ENCODE results near the gene BRD3OS.
"Not testable (repeated sequence)": the region's sequence is repeated elsewhere in the genome, so short reads cannot be mapped to it uniquely, and the experiment has no call there.

The BRD3OS gene

GRCh38 chr9:133981589-133981957, 43.7 kb upstream of the BRD3OS start:
- no peaks in the 10 kb centered on the region for H3K36me3 ChIP-seq (ENCODE audit: insufficient read depth, low read depth, low read length)
- H3K27ac ChIP-seq (ENCODE audit: low read length), result no peak overlapping the region
- no peak overlapping the region for H3K4me3 ChIP-seq (ENCODE audit: low read length)
- no peaks in the 10 kb centered on the region for H3K27me3 ChIP-seq (ENCODE audit: insufficient read depth, low read length)
- no peak overlapping the region for H3K9ac ChIP-seq (ENCODE audit: low read depth, low read length)
- no peaks in the 10 kb centered on the region; the same call in 1 of the 2 replicates for H3K4me1 ChIP-seq (ENCODE audit: insufficient read depth, low read length)
- no peaks in the 10 kb centered on the region for H3K9me3 ChIP-seq (ENCODE audit: insufficient read depth, low read depth, low read length)

- H3K4me1 ChIP-seq (ENCODE audit: insufficient read depth, low read length), result no peaks in the 10 kb centered on the region; the same call in 1 of the 2 replicates
- H3K9ac ChIP-seq (ENCODE audit: low read depth, low read length), result no peak overlapping the region
- no peaks in the 10 kb centered on the region for H3K9me3 ChIP-seq (ENCODE audit: insufficient read depth, low read depth, low read length)
- H3K27ac ChIP-seq (ENCODE audit: low read length), result no peak overlapping the region
- H3K4me3 ChIP-seq (ENCODE audit: low read length), result no peak overlapping the region
- H3K27me3 ChIP-seq (ENCODE audit: insufficient read depth, low read length), result no peaks in the 10 kb centered on the region
- H3K36me3 ChIP-seq (ENCODE audit: insufficient read depth, low read depth, low read length), result no peaks in the 10 kb centered on the region
Measured at GRCh38 chr9:133981958-133982681, 43.2 kb upstream of the BRD3OS start.

DNA sequence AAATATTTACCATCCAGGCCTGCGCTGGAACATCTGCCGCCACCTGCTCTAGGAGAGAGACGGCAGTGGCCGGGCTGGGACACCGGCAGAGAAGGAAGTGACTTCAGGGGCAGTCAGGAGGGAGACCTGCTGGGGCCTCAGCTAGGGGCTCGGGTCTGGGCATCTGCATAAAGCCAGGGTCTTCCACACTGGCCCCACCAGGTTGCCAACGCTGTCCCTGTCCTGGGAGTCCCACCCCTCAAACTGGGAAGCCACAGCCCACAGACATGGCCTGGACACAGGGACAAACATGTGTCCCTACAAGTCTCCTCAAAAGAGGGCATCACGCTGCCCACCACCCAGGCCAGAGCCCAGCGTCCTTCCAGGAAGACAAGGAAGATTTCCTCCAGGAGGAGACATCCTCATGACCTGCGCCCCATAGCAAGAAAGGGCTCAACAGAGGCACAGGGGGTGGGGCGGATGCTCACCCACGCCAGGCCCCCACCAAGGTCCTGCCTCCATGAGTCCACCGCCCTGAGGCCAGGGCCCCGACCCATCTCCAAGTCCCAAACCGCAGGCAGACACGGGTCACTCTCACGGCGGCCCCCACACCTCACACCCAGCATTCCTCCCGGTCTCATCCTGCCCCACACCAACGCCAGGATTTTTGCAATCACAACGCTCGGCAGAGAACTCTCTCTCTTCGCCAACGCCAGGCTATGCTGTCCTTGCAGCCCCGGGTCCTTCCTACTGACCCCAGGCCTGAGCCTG, 42.1 kb upstream of the BRD3OS start:
- Histone ChIP-seq H3K27ac (ENCODE audit: low read length) (no peak overlapping the region), H3K4me1 (ENCODE audit: insufficient read depth, low read length) (no peaks in the 10 kb centered on the region; the same call in 1 of the 2 replicates), H3K9ac (ENCODE audit: low read depth, low read length) (no peak overlapping the region), H3K27me3 (ENCODE audit: insufficient read depth, low read length) (no peaks in the 10 kb centered on the region), H3K36me3 (ENCODE audit: insufficient read depth, low read depth, low read length) (no peaks in the 10 kb centered on the region), H3K9me3 (ENCODE audit: insufficient read depth, low read depth, low read length) (no peaks in the 10 kb centered on the region), H3K4me3 (ENCODE audit: low read length) (no peak overlapping the region)

GRCh38 chr9:133986061-133986460, 39.2 kb upstream of the BRD3OS start:
- Histone ChIP-seq H3K4me3 (ENCODE audit: low read length) (no peak overlapping the region), H3K4me1 (ENCODE audit: insufficient read depth, low read length) (peaks cover 3% of the 10 kb centered on the region; the same call in 1 of the 2 replicates), H3K9ac (ENCODE audit: low read depth, low read length) (no peak overlapping the region), H3K36me3 (ENCODE audit: insufficient read depth, low read depth, low read length) (no peaks in the 10 kb centered on the region), H3K9me3 (ENCODE audit: insufficient read depth, low read depth, low read length) (no peaks in the 10 kb centered on the region), H3K27ac (ENCODE audit: low read length) (no peak overlapping the region), H3K27me3 (ENCODE audit: insufficient read depth, low read length) (peaks cover 6% of the 10 kb centered on the region; the same call in 1 of the 2 replicates)

DNA sequence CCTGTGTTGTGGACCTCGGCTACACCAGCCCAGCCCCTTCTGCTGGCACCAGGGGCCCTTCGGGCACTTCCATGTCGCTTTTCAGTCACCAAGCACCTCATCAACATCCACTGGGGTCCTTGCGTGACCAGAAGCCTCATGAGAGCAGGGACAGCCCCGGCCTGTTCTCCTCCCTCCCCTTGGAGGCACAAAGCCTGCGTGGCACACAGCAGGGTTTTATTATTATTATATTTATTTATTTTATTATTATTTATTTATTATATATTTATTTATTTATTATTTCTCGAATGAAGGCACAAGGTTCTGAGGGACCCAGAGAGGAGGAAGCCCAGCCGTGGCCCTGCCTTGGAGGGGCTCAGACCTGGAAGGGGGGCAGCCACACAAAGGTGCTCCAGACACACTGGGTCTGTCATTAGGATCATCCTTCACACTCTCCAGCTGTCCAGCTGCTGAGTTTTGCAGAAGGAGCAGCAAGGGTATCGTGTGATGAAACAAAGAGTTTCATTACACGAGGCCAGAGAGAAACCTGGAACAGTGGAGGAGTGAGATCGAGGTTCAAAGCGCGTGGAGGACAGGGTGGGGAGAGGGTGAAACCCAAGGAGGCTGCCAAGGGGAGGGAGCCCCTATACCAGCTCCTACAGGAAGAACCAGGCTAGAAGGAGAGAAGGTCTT, 38.4 kb upstream of the BRD3OS start:
- Histone ChIP-seq H3K27ac (ENCODE audit: low read length) (no peak overlapping the region), H3K36me3 (ENCODE audit: insufficient read depth, low read depth, low read length) (no peaks in the 10 kb centered on the region), H3K4me1 (ENCODE audit: insufficient read depth, low read length) (peaks cover 3% of the 10 kb centered on the region; the same call in 1 of the 2 replicates), H3K9ac (ENCODE audit: low read depth, low read length) (no peak overlapping the region), H3K4me3 (ENCODE audit: low read length) (no peak overlapping the region), H3K9me3 (ENCODE audit: insufficient read depth, low read depth, low read length) (no peaks in the 10 kb centered on the region), H3K27me3 (ENCODE audit: insufficient read depth, low read length) (peaks cover 8% of the 10 kb centered on the region; the same call in 1 of the 2 replicates)

- H3K9me3 ChIP-seq (ENCODE audit: insufficient read depth, low read depth, low read length), result no peaks in the 10 kb centered on the region
- peaks cover 3% of the 10 kb centered on the region; the same call in 1 of the 2 replicates for H3K4me1 ChIP-seq (ENCODE audit: insufficient read depth, low read length)
- no peaks in the 10 kb centered on the region for H3K36me3 ChIP-seq (ENCODE audit: insufficient read depth, low read depth, low read length)
- peaks cover 8% of the 10 kb centered on the region; the same call in 1 of the 2 replicates for H3K27me3 ChIP-seq (ENCODE audit: insufficient read depth, low read length)
- H3K4me3 ChIP-seq (ENCODE audit: low read length), result no peak overlapping the region
- no peak overlapping the region for H3K27ac ChIP-seq (ENCODE audit: low read length)
- H3K9ac ChIP-seq (ENCODE audit: low read depth, low read length), result no peak overlapping the region
Measured at GRCh38 chr9:133987446-133987788, 37.9 kb upstream of the BRD3OS start.

- no peak overlapping the region; the same call in 1 of the 2 replicates for H3K9ac ChIP-seq (ENCODE audit: low read depth, low read length)
- no peak overlapping the region for H3K4me3 ChIP-seq (ENCODE audit: low read length)
- no peaks in the 10 kb centered on the region for H3K36me3 ChIP-seq (ENCODE audit: insufficient read depth, low read depth, low read length)
Measured at GRCh38 chr9:133987946-133988665, 37.2 kb upstream of the BRD3OS start.

DNA sequence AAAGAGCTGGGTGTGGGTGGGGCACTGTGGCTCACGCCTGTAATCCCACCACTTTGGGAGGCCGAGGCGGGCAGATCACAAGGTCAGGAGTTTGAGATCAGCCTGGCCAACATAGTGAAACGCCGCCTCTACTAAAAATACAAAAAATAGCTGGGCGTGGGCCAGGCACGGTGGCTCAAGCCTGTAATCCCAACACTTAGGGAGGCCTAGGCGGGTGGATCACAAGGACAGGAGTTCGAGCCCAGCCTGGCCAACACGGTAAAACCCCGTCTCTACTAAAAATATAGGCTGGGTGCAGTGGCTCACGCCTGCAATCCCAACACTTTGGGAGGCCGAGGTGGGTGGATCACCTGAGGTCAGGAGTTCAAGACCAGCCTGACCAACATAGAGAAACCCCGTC, 36.5 kb upstream of the BRD3OS start:
- H3K9ac ChIP-seq (ENCODE audit: low read depth, low read length); H3K9me3 ChIP-seq (ENCODE audit: insufficient read depth, low read depth, low read length); H3K36me3 ChIP-seq (ENCODE audit: insufficient read depth, low read depth, low read length); H3K27me3 ChIP-seq (ENCODE audit: insufficient read depth, low read length); H3K27ac ChIP-seq (ENCODE audit: low read length); H3K4me1 ChIP-seq (ENCODE audit: insufficient read depth, low read length); H3K4me3 ChIP-seq (ENCODE audit: low read length): not testable (repeated sequence)

More at GRCh38 chr9:133987946-133988665, 37.2 kb upstream of the BRD3OS start:
- Histone ChIP-seq H3K4me1 (ENCODE audit: insufficient read depth, low read length) (peaks cover 3% of the 10 kb centered on the region; the same call in 1 of the 2 replicates), H3K27me3 (ENCODE audit: insufficient read depth, low read length) (peaks cover 8% of the 10 kb centered on the region; the same call in 1 of the 2 replicates), H3K9me3 (ENCODE audit: insufficient read depth, low read depth, low read length) (no peaks in the 10 kb centered on the region), H3K27ac (ENCODE audit: low read length) (no peak overlapping the region)

- H3K9me3 ChIP-seq (ENCODE audit: insufficient read depth, low read depth, low read length), result no peaks in the 10 kb centered on the region
- no peak overlapping the region for H3K4me3 ChIP-seq (ENCODE audit: low read length)
- peaks cover 9% of the 10 kb centered on the region; the same call in 1 of the 2 replicates for H3K4me1 ChIP-seq (ENCODE audit: insufficient read depth, low read length)
- H3K27ac ChIP-seq (ENCODE audit: low read length), result no peak overlapping the region
- peaks cover 8% of the 10 kb centered on the region; the same call in 1 of the 2 replicates for H3K27me3 ChIP-seq (ENCODE audit: insufficient read depth, low read length)
- no peaks in the 10 kb centered on the region for H3K36me3 ChIP-seq (ENCODE audit: insufficient read depth, low read depth, low read length)
- H3K9ac ChIP-seq (ENCODE audit: low read depth, low read length), result no peak overlapping the region
Measured at GRCh38 chr9:133989625-133990365, 35.5 kb upstream of the BRD3OS start.

GRCh38 chr9:133990366-133991213, 34.7 kb upstream of the BRD3OS start:
- H3K9ac ChIP-seq (ENCODE audit: low read depth, low read length), result peak overlapping the region; percentile 47
- H3K36me3 ChIP-seq (ENCODE audit: insufficient read depth, low read depth, low read length), result no peaks in the 10 kb centered on the region
- peak overlapping the region; percentile 68 for H3K4me3 ChIP-seq (ENCODE audit: low read length)

More at GRCh38 chr9:133990366-133991213, 34.7 kb upstream of the BRD3OS start:
- no peaks in the 10 kb centered on the region for H3K9me3 ChIP-seq (ENCODE audit: insufficient read depth, low read depth, low read length)
- no peak overlapping the region for H3K27ac ChIP-seq (ENCODE audit: low read length)
- H3K4me1 ChIP-seq (ENCODE audit: insufficient read depth, low read length), result peaks cover 9% of the 10 kb centered on the region; the same call in 1 of the 2 replicates
- peaks cover 8% of the 10 kb centered on the region; the same call in 1 of the 2 replicates for H3K27me3 ChIP-seq (ENCODE audit: insufficient read depth, low read length)

Measured in iPS-20b (cell line).